Uterus (tissue), 2 donors: ENCODE data around the gene URB1.

Experiments
- CTCF ChIP-seq, 4 experiments: fragments of 200-600 bp in 2 of 4; fragments of 450-650 bp in 2 of 4; sonication (generic) in 2 of 4; IDR thresholded peaks; one replicate each; pipeline ENCODE4 v1.5.1; 2016 to 2019; ENCODE audit warnings: antibody characterized with exemption in 4 of 4, mild to moderate bottlenecking in 2 of 4, moderate library complexity in 1 of 4
- POLR2A ChIP-seq, 2 donors: fragments of 450-650 bp; IDR thresholded peaks; one replicate each; pipeline ENCODE4 v1.6.1; 2016; ENCODE audit warnings: antibody characterized with exemption in 2 of 2, mild to moderate bottlenecking in 1 of 2, moderate library complexity in 1 of 2

- no peak for TF ChIP-seq POLR2A (IDR thresholded peaks at IDR 0.05)
- no peak for TF ChIP-seq CTCF (IDR thresholded peaks at IDR 0.05)
Measured at GRCh38 chr21:32311621-32312020, 81.2 kb downstream of the URB1 start.
